WERI-Rb-1 (cell line): ENCODE data around the gene HNRNPM.
"Not testable (repeated sequence)": the region's sequence is repeated elsewhere in the genome, so short reads cannot be mapped to it uniquely, and the experiment has no call there.

Source experiments
- DNase-seq: peaks from one replicate; pipeline ENCODE4 v3.0.0-alpha.2; 2020
- H3K27ac ChIP-seq: fragments of 250-450 bp; sonication (Bioruptor Pico); 2 replicates; pipeline ENCODE4 v1.5.1; 2020; ENCODE audit warnings: mild to moderate bottlenecking, moderate library complexity
- H3K27me3 ChIP-seq: fragments of 250-450 bp; sonication (Bioruptor Pico); 2 replicates; pipeline ENCODE4 v1.5.1; 2021; ENCODE audit warnings: mild to moderate bottlenecking, low read depth, moderate library complexity; ENCODE audit not compliant: insufficient read depth, severe bottlenecking
- H3K36me3 ChIP-seq: fragments of 250-450 bp; sonication (Bioruptor Pico); 2 replicates; pipeline ENCODE4 v1.5.1; 2020; ENCODE audit warnings: mild to moderate bottlenecking, moderate library complexity
- H3K4me3 ChIP-seq: 2 replicates; pipeline ENCODE4 v1.5.1; 2011; ENCODE audit warnings: low read depth, mild to moderate bottlenecking, control low read depth, low read length
- H3K9me3 ChIP-seq: fragments of 250-450 bp; sonication (Bioruptor Pico); 2 replicates; pipeline ENCODE4 v1.5.1; 2021; ENCODE audit warnings: mild to moderate bottlenecking, moderate library complexity; ENCODE audit not compliant: severe bottlenecking
- TF ChIP-seq, protein P1 (sequence below): IDR thresholded peaks from 2 replicates; pipeline ENCODE4 v1.5.1; 2011; ENCODE audit warnings: low read depth, mild to moderate bottlenecking, control low read depth, inconsistent platforms, low read length

Gene HNRNPM

DNA sequence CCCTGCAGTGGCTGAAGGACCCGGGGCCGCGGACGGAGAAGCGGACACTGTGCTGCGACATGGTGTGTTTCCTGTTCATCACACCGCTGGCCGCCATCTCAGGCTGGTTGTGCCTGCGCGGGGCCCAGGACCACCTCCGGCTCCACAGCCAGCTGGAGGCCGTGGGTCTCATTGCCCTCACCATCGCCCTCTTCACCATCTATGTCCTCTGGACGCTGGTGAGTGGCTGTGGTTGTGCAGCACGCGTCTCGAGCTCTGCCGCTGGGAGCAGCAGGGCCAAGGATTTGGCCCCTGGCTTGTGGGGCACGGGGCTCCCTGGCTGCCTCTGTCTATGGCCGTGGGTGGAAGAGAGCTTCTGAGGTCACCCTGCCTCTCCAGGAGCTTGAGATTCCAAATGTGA, 14.1 kb upstream of the HNRNPM start:
- Histone ChIP-seq H3K9me3 (no peaks in the 10 kb centered on the region), H3K4me3 (no peak overlapping the region), H3K27ac (no peak overlapping the region), H3K27me3 (no peaks in the 10 kb centered on the region), H3K36me3 (no peaks in the 10 kb centered on the region)
- TF ChIP-seq, protein P1, sequence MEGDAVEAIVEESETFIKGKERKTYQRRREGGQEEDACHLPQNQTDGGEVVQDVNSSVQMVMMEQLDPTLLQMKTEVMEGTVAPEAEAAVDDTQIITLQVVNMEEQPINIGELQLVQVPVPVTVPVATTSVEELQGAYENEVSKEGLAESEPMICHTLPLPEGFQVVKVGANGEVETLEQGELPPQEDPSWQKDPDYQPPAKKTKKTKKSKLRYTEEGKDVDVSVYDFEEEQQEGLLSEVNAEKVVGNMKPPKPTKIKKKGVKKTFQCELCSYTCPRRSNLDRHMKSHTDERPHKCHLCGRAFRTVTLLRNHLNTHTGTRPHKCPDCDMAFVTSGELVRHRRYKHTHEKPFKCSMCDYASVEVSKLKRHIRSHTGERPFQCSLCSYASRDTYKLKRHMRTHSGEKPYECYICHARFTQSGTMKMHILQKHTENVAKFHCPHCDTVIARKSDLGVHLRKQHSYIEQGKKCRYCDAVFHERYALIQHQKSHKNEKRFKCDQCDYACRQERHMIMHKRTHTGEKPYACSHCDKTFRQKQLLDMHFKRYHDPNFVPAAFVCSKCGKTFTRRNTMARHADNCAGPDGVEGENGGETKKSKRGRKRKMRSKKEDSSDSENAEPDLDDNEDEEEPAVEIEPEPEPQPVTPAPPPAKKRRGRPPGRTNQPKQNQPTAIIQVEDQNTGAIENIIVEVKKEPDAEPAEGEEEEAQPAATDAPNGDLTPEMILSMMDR = no peak
- DNase-seq = no peak

DNA sequence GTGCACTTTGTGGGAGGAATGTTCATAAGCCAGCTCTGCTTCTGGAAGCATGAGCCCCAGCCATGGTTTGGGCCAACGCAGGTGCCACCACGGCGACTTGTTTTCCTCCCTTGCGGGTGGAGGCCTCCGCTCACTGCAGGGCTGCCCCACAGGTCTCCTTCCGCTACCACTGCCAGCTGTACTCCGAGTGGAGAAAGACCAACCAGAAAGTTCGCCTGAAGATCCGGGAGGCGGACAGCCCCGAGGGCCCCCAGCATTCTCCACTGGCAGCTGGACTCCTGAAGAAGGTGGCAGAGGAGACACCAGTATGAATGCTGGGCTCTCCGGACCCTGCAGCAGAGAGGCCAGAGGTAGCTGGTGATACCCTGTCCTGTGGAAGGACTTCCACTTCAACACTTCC, 6.5 kb upstream of the HNRNPM start:
- no peaks in the 10 kb centered on the region for H3K36me3 ChIP-seq
- TF ChIP-seq, protein P1 = no peak
- no peaks in the 10 kb centered on the region for H3K9me3 ChIP-seq
- no peak overlapping the region for H3K27ac ChIP-seq
- DNase-seq = no peak
- H3K4me3 ChIP-seq = no peak overlapping the region
- no peaks in the 10 kb centered on the region for H3K27me3 ChIP-seq

DNA sequence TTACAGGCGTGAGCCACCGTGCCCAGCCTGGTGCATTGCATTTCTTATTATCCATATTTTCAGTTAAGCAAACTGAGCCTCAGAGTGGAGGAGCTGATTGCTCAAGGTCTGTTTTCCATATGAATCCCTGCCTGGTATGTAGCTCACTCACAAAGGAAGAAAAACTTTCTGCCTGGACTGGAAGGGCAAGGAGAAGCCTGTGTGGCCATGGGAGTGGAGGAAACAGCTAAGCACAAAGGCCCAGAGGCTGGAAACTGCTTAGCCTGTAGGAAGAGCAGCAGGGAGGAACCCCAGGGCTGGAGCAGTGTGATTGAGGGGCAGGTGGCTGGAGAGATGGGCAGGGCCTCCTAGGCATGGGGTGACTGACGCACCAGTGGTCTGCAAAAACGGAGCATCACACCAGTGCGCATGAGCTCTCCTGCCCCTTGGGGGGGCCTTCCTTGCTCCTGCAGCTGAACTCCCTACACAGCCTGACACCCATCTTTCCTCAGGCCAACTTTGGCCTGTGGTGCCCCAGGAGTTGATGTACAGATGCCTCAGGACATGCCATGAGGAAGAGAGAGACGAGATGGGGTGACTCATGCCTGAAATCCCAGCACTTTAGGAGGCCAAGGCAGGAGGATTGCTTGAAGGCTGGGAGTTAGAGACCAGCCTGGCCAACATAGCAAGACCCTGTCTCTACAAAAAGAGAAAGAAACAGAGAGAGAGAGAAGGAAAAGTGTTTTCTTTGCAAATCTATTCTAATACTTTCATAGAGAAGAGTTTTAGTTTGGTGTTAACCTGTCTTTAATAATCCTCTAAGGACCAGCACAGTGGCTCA, 2.8 kb upstream of the HNRNPM start:
- DNase-seq = no peak
- no peaks in the 10 kb centered on the region for H3K27me3 ChIP-seq
- TF ChIP-seq, protein P1 = no peak
- peaks cover 21% of the 10 kb centered on the region for H3K36me3 ChIP-seq
- H3K4me3 ChIP-seq = no peak overlapping the region
- no peaks in the 10 kb centered on the region for H3K9me3 ChIP-seq
- no peak overlapping the region for H3K27ac ChIP-seq

DNA sequence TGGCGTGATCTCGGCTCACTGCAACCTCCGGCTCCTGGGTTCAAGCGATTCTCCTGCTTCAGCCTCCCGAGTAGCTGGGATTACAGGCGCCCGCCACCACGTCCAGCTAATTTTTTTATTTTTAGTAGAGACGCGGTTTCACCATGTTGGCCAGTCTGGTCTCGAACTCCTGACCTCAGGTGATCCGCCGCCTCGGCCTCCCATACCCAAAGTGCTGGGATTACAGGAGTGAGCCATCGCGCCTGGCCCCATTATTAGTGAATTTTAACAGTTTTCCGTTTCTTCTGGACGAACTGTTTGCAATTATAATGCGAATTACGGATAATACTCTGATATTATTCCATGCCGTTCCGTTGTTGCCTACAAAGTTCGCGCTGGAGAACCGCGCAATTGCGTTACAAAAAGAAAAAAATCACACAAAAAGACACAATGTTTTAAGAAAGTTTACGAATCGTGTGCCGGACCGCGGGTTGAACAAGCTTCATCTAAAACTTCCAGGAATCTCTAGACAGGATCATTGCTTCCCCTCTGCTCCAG, 567 bp upstream of the HNRNPM start:
- Histone ChIP-seq H3K36me3 (peaks cover 40% of the 10 kb centered on the region), H3K27ac (peak overlapping the region; percentile 99), H3K4me3 (peak overlapping the region; percentile 99)
- H3K9me3 ChIP-seq, DNase-seq, H3K27me3 ChIP-seq: not testable (repeated sequence)

DNA sequence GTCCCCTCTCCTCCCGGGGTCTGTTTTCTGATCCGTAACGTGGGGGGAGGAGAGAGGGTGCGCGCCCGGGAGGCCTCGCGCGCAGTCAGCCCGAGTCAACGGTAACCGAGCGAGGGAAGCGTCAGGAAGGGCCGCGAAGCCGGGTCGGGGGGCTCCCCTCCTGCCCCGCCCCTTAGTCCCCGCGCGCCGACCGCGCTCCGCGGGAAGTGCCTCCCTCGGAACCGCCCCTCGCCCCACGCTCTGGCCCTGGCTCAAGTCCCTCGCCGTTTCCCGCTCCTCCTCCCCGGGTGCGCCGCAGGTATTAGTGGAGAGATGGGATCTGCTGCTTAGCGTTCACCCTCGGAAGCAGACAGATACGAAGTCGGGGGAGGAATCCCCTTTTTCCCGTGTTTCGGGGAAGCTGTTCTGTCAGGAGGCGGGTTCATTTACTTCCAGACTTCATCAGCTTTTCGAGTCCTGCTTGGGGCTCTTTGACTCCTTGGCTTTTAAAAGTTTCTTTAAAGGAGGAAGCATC, 770 bp downstream of the HNRNPM start:
- H3K36me3 ChIP-seq = peaks cover 46% of the 10 kb centered on the region
- peak overlapping the region; percentile 99 for H3K4me3 ChIP-seq
- H3K9me3 ChIP-seq = no peaks in the 10 kb centered on the region
- TF ChIP-seq, protein P1 = no peak
- peak overlapping the region; percentile 99 for H3K27ac ChIP-seq
- H3K27me3 ChIP-seq = no peaks in the 10 kb centered on the region
- peak; percentile 65 for DNase-seq

DNA sequence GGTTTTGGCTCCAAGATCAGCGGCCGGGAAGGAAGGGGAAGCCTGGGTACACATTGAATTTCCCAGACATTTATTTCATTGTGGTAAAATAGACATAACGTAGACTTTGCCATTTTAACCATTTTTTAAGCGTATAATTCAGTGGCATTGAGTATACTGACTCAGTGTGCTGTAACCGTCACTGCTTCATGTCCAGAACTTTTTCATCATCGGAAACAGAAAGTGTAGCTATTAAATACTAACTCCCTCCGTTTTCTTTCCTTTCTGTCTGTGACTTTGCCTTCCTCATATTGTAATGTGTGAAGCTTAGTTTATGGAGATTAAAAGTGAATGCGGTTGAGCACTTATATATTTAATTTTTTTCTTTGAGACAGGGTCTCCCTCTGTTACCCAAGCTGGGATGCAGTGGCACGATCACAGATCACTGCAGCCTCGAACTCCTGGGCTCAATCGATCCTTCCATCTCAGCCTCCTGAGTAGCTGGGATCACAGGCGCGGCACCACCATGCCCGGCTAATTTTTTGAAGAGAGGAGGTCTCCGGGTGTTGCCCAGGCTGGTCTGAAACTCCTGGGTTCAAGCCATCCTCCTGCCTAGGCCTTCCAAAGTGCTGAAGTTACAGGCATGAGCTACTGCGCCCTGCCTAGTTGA, 1.4 kb downstream of the HNRNPM start:
- no peak for DNase-seq
- peak overlapping the region; percentile 99 for H3K27ac ChIP-seq
- H3K36me3 ChIP-seq = peaks cover 51% of the 10 kb centered on the region
- H3K27me3 ChIP-seq = no peaks in the 10 kb centered on the region
- TF ChIP-seq, protein P1 = no peak
- H3K4me3 ChIP-seq = peak overlapping the region; percentile 99
- no peaks in the 10 kb centered on the region for H3K9me3 ChIP-seq
